Neural progenitor cell (in vitro differentiated cells): Measurements from ENCODE around the gene LIMS2. TPM values are rescaled to one million over a fixed set of nuclear protein-coding genes. Genes with fewer than 3 reads are reported as not detected.

Experiments used
- DNase-seq: peaks from one replicate; pipeline ENCODE4 v3.0.0-alpha.2; 2016; ENCODE audit warnings: low spot score
- H2AFZ ChIP-seq: fragments of 200-600 bp; sonication (generic); replicated peaks from 2 replicates; pipeline ENCODE4 v1.6.1; 2016; ENCODE audit warnings: antibody characterized with exemption
- H3F3A ChIP-seq: fragments of 200-600 bp; sonication (generic); 2 replicates; pipeline ENCODE4 v1.6.1; 2016; ENCODE audit warnings: antibody characterized with exemption, low read depth
- H3K27ac ChIP-seq: fragments of 200-600 bp; sonication (generic); 2 replicates; pipeline ENCODE4 v1.5.1; 2016; ENCODE audit warnings: mild to moderate bottlenecking
- H3K27me3 ChIP-seq: fragments of 200-600 bp; sonication (generic); 2 replicates; pipeline ENCODE4 v1.6.1; 2016; ENCODE audit warnings: mild to moderate bottlenecking, moderate library complexity
- H3K36me3 ChIP-seq: fragments of 200-600 bp; sonication (generic); 2 replicates; pipeline ENCODE4 v1.5.1; 2016
- H3K4me1 ChIP-seq: fragments of 200-600 bp; sonication (generic); 2 replicates; pipeline ENCODE4 v1.6.1; 2016; ENCODE audit warnings: mixed run types
- H3K4me2 ChIP-seq: fragments of 200-600 bp; sonication (generic); 2 replicates; pipeline ENCODE4 v1.6.1; 2016
- H3K4me3 ChIP-seq: fragments of 200-600 bp; sonication (generic); 2 replicates; pipeline ENCODE4 v1.5.1; 2016
- H3K79me2 ChIP-seq: fragments of 200-600 bp; sonication (generic); 2 replicates; pipeline ENCODE4 v1.6.1; 2016; ENCODE audit warnings: low read depth
- H3K9ac ChIP-seq: fragments of 200-600 bp; sonication (generic); 2 replicates; pipeline ENCODE4 v1.6.1; 2016
- H3K9me3 ChIP-seq: fragments of 200-600 bp; sonication (generic); 2 replicates; pipeline ENCODE4 v1.5.1; 2016; ENCODE audit warnings: low read depth
- H4K20me1 ChIP-seq: fragments of 200-600 bp; sonication (generic); 2 replicates; pipeline ENCODE4 v1.6.1; 2016; ENCODE audit warnings: low read depth
- H3K27ac Mint-ChIP-seq: 3 replicates; pipeline ENCODE4 v1.8.0; 2021; ENCODE audit warnings: mixed read lengths
- H3K27me3 Mint-ChIP-seq: 2 replicates; pipeline ENCODE4 v1.8.0; 2022; ENCODE audit warnings: low read depth, mild to moderate bottlenecking, inconsistent platforms, moderate library complexity, mixed read lengths; ENCODE audit not compliant: insufficient read depth
- H3K36me3 Mint-ChIP-seq: 3 replicates; pipeline ENCODE4 v1.8.0; 2021; ENCODE audit warnings: mixed read lengths
- H3K4me1 Mint-ChIP-seq: 3 replicates; pipeline ENCODE4 v1.8.0; 2021; ENCODE audit warnings: mixed read lengths
- H3K4me3 Mint-ChIP-seq: 3 replicates; pipeline ENCODE4 v1.8.0; 2021; ENCODE audit warnings: mild to moderate bottlenecking, moderate library complexity, mixed read lengths
- H3K9me3 Mint-ChIP-seq: 3 replicates; pipeline ENCODE4 v1.8.0; 2020; ENCODE audit warnings: mixed read lengths
- EZH2 ChIP-seq: fragments of 200-600 bp; sonication (generic); IDR thresholded peaks from 2 replicates; pipeline ENCODE4 v1.6.1; 2017; ENCODE audit warnings: antibody characterized with exemption, mild to moderate bottlenecking, moderate library complexity
- EZH2phosphoT487 ChIP-seq: fragments of 200-600 bp; sonication (generic); IDR thresholded peaks from 2 replicates; pipeline ENCODE4 v1.6.1; 2017; ENCODE audit warnings: antibody characterized with exemption
- total RNA-seq: library from RNA; depleted of rRNA; stranded (reverse); fragments of >200 nt; gene quantifications from 2 replicates; pipeline ENCODE4 v1.2.3, GENCODE V29; 2015; ENCODE audit warnings: low replicate concordance
- TF ChIP-seq, protein P1 (sequence below): fragments of 200-600 bp; sonication (generic); IDR thresholded peaks from 2 replicates; pipeline ENCODE4 v1.5.1; 2017; ENCODE audit warnings: antibody characterized with exemption, mild to moderate bottlenecking

LIMS2 gene
- total RNA-seq, 1 donor from 2014 or later = not detected

DNA sequence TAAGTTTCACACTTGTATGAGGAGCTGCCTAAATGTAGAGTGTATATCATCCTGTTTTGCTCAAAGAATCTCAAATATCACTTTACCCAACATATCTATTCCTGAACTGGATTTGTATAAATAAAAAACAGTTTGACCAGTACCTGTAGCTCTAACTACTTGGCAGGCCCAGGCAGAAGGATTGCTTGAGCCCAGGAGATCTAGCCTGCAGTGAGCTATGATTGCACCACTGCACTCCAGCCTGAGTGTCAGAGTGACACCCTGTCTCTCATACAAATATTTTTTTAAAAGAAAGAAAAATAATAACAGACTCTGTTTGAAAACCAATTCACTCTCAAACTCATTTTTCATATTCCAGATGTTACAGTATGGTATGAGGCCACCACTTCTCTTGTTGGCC is 7.7 kb upstream of the LIMS2 start:
- H3K4me3 Mint-ChIP-seq = no peak overlapping the region
- no peaks in the 10 kb centered on the region for H3K36me3 Mint-ChIP-seq
- no peak overlapping the region for H2AFZ ChIP-seq
- TF ChIP-seq EZH2phosphoT487 (no peak), EZH2 (no peak)
- TF ChIP-seq, protein P1, sequence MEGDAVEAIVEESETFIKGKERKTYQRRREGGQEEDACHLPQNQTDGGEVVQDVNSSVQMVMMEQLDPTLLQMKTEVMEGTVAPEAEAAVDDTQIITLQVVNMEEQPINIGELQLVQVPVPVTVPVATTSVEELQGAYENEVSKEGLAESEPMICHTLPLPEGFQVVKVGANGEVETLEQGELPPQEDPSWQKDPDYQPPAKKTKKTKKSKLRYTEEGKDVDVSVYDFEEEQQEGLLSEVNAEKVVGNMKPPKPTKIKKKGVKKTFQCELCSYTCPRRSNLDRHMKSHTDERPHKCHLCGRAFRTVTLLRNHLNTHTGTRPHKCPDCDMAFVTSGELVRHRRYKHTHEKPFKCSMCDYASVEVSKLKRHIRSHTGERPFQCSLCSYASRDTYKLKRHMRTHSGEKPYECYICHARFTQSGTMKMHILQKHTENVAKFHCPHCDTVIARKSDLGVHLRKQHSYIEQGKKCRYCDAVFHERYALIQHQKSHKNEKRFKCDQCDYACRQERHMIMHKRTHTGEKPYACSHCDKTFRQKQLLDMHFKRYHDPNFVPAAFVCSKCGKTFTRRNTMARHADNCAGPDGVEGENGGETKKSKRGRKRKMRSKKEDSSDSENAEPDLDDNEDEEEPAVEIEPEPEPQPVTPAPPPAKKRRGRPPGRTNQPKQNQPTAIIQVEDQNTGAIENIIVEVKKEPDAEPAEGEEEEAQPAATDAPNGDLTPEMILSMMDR = no peak
- no peaks in the 10 kb centered on the region for H4K20me1 ChIP-seq
- H3K4me1 Mint-ChIP-seq = peaks cover 27% of the 10 kb centered on the region
- no peaks in the 10 kb centered on the region for H3K36me3 ChIP-seq
- H3K9ac ChIP-seq = no peak overlapping the region
- no peak overlapping the region for H3K4me3 ChIP-seq
- no peaks in the 10 kb centered on the region for H3K79me2 ChIP-seq
- H3K27me3 ChIP-seq = peaks cover 7% of the 10 kb centered on the region
- H3K27me3 Mint-ChIP-seq = peaks cover 8% of the 10 kb centered on the region
- H3K9me3 ChIP-seq = no peaks in the 10 kb centered on the region
- H3K27ac Mint-ChIP-seq = no peak overlapping the region
- peaks cover 2% of the 10 kb centered on the region for H3K9me3 Mint-ChIP-seq
- H3K4me1 ChIP-seq = no peaks in the 10 kb centered on the region
- H3K27ac ChIP-seq = no peak overlapping the region
- no peak for DNase-seq
- H3K4me2 ChIP-seq = no peak overlapping the region
- H3F3A ChIP-seq = no peaks in the 10 kb centered on the region

DNA sequence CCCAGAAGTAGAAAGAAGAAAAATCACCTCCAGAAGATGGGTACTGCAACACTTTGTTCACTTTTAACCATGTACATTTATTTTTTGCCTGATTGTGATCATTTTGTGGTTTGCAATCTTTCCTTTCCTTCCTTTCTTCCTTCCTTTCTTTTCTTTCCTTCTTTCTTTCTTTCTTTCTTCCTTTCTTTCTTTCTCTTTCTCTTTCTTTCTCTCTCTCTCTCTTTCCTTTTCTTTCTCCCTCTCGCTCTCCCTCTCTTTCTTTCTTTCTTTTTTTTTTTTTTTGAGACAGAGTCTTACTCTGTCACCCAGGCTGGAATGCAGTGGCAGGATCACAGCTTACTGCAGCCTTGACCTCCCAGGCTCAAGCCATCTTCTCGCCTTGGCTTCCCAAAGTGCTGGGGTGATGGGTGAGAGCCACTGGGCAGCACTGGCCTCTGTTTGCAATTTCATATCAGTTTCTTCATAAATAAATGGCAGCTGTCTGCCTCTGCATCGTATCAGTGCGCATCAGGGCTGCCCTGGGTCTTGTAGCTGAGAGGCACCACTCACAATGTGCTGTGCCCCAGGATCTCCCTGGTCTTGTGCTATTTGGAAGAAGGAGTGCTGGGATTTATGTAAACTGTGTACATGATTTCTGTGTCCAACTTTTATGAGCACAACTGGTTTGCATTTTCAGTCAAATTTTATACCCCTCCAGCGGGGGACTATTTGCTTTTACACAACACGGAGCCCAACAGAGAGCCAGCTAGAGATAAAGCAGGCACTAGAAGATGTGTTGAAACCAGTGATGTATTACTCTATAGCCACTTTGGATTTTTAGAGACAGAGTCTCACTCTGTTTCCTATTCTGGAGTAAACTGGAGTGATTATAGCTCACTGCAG is 6.9 kb upstream of the LIMS2 start:
- H4K20me1 ChIP-seq = no peaks in the 10 kb centered on the region
- H3K9ac ChIP-seq = no peak overlapping the region
- H3K4me2 ChIP-seq = no peak overlapping the region
- no peak overlapping the region for H3K4me3 Mint-ChIP-seq
- peaks cover 15% of the 10 kb centered on the region for H3K27me3 ChIP-seq
- no peaks in the 10 kb centered on the region for H3K79me2 ChIP-seq
- H3K9me3 ChIP-seq = no peaks in the 10 kb centered on the region
- no peak overlapping the region for H3K27ac Mint-ChIP-seq
- H3K4me1 ChIP-seq = no peaks in the 10 kb centered on the region
- DNase-seq = no peak
- peaks cover 10% of the 10 kb centered on the region for H3K27me3 Mint-ChIP-seq
- TF ChIP-seq, protein P1 = no peak
- TF ChIP-seq EZH2phosphoT487 (no peak), EZH2 (no peak)
- H3K36me3 ChIP-seq = no peaks in the 10 kb centered on the region
- H3K4me1 Mint-ChIP-seq = peaks cover 27% of the 10 kb centered on the region
- H3K9me3 Mint-ChIP-seq = no peaks in the 10 kb centered on the region
- H3K4me3 ChIP-seq = no peak overlapping the region
- H2AFZ ChIP-seq = no peak overlapping the region
- H3K27ac ChIP-seq = no peak overlapping the region
- no peaks in the 10 kb centered on the region for H3K36me3 Mint-ChIP-seq
- H3F3A ChIP-seq = no peaks in the 10 kb centered on the region

DNA sequence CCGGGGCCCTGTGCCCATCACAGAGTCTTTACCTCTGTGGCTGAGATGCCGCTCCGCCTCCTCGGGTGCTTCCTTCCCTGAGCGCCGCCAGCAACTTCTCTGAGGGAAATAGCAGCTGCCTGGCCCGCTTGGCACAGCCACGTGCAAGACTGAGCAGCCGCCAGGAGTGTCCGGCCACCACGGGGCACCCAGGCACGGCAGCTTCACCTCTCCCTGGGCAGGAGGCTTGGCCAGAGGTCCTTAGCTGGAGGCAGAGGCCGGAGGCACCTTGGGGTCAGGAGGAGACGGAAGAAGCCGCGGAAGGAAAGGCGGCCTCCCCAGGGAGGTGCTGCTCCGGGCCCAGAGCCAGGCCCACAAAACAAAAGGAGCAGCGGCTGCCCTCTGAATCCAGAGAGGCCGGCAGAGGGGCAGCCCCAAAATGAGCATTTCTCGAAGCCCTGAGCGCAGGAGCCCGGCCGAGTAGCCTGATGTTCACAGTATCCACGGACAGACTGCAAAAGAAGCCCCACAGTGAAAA is 6.0 kb upstream of the LIMS2 start:
- no peaks in the 10 kb centered on the region for H4K20me1 ChIP-seq
- H3K9me3 Mint-ChIP-seq = no peaks in the 10 kb centered on the region
- peaks cover 16% of the 10 kb centered on the region for H3K27me3 Mint-ChIP-seq
- no peaks in the 10 kb centered on the region for H3K9me3 ChIP-seq
- H3K27me3 ChIP-seq = peaks cover 24% of the 10 kb centered on the region
- H3F3A ChIP-seq = no peaks in the 10 kb centered on the region
- H3K36me3 Mint-ChIP-seq = no peaks in the 10 kb centered on the region
- no peak overlapping the region for H3K27ac Mint-ChIP-seq
- H3K4me2 ChIP-seq = peak overlapping the region; percentile 37
- no peaks in the 10 kb centered on the region for H3K36me3 ChIP-seq
- H3K27ac ChIP-seq = no peak overlapping the region
- H2AFZ ChIP-seq = no peak overlapping the region
- H3K4me3 ChIP-seq = no peak overlapping the region
- TF ChIP-seq EZH2phosphoT487 (no peak), EZH2 (no peak)
- TF ChIP-seq, protein P1 = no peak
- no peaks in the 10 kb centered on the region for H3K79me2 ChIP-seq
- no peak overlapping the region for H3K4me3 Mint-ChIP-seq
- H3K9ac ChIP-seq = no peak overlapping the region
- no peaks in the 10 kb centered on the region for H3K4me1 ChIP-seq
- H3K4me1 Mint-ChIP-seq = peaks cover 30% of the 10 kb centered on the region
- DNase-seq = no peak
